ENCODE measurements around the gene CCDC149. TPM values are rescaled to one million over a fixed set of nuclear protein-coding genes. Genes with fewer than 3 reads are reported as not detected.

CCDC149 gene
- total and polyA plus RNA-seq, 4 donors, result 1.4 to 11.2 (median 3.4) TPM

DNA sequence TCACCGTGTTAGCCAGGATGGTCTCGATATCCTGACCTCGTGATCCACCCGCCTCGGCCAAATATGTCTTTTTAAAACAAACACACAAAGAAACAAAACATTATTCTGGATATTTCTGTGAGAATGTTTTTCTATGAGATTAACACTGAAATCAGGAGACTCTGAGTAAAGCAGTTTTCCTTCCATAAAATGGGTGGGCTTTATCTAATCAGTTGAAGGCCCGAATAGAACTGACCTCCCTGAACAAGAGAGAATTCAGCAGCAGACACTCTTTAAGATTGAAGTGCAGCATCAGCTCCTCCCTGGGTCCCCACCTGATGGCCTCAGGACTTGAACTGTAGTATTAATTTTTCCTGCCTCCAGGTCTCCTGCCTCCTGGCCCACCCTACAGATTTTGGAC is 139.9 kb downstream of the CCDC149 start (continued):
- no peak for TF ChIP-seq GABPA (IDR thresholded peaks at IDR 0.05 in 1 of 2, conservative IDR thresholded peaks at IDR 0.05 in 1 of 2)
- TF ChIP-seq, protein P1, sequence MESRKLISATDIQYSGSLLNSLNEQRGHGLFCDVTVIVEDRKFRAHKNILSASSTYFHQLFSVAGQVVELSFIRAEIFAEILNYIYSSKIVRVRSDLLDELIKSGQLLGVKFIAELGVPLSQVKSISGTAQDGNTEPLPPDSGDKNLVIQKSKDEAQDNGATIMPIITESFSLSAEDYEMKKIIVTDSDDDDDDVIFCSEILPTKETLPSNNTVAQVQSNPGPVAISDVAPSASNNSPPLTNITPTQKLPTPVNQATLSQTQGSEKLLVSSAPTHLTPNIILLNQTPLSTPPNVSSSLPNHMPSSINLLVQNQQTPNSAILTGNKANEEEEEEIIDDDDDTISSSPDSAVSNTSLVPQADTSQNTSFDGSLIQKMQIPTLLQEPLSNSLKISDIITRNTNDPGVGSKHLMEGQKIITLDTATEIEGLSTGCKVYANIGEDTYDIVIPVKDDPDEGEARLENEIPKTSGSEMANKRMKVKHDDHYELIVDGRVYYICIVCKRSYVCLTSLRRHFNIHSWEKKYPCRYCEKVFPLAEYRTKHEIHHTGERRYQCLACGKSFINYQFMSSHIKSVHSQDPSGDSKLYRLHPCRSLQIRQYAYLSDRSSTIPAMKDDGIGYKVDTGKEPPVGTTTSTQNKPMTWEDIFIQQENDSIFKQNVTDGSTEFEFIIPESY (IDR thresholded peaks at IDR 0.05), result no peak

DNA sequence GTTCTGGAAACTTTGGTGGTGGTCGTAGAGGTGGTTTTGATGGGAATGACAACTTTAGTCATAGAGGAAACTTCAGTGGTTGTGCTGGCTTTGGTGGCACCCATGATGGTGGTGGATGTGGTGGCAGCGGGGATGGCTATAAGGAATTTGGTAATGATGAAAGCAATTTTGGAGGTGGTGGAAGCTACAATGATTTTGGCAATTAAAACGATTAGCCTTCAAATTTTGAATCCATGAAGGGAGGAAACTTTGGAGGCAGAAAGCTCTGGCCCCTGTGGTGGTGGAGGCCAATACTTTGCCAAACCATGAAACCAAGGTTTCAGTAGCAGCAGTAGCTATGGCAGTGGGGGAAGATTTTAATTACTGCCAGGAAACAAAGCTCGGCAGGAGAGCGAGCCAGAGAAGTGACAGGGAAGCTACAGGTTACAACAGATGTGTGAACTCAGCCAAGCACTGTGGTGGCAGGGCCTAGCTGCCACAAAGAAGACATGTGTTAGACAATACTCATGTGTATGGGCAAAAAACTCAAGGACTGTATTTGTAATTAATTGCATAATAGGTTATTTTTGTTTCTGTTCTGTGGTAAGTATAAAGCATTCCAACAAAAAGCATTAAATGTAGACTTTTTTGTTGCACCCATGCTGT is 140.7 kb downstream of the CCDC149 start:
- Histone ChIP-seq H3K36me3 (ENCODE audit: control insufficient read depth in 4 of 4, insufficient read depth in 3 of 4, low read depth in 1 of 4, low read length in 3 of 4) (no peaks in the 10 kb centered on the region), H3K4me1 (ENCODE audit: control insufficient read depth in 4 of 4, insufficient read depth in 4 of 4, low read length in 3 of 4) (no peaks in the 10 kb centered on the region), H3K27me3 (ENCODE audit: control insufficient read depth in 4 of 4, insufficient read depth in 4 of 4, low read length in 3 of 4) (no peaks in the 10 kb centered on the region), H3K9ac (ENCODE audit: low read depth in 1 of 2, low read length in 2 of 2) (no peak overlapping the region), H3K9me3 (ENCODE audit: control insufficient read depth in 4 of 4, low read length in 3 of 4) (no peaks in the 10 kb centered on the region), H3K4me3 (ENCODE audit: low read depth in 1 of 3, low read length in 3 of 3) (no peak overlapping the region), H3K27ac (ENCODE audit: low read depth in 1 of 2, low read length in 2 of 2) (no peak overlapping the region)
- WGBS, result 88% methylated on average over 5 of the region's 5 CpGs
- DNase-seq (ENCODE audit: low spot score), result no peak
- TF ChIP-seq EGR1 (IDR thresholded peaks at IDR 0.05; ENCODE audit: low read depth in 2 of 2), result no peak
- TF ChIP-seq FOXA2 (IDR thresholded peaks at IDR 0.05), result no peak
- TF ChIP-seq, protein P1 (IDR thresholded peaks at IDR 0.05), result no peak
- TF ChIP-seq, protein P2, sequence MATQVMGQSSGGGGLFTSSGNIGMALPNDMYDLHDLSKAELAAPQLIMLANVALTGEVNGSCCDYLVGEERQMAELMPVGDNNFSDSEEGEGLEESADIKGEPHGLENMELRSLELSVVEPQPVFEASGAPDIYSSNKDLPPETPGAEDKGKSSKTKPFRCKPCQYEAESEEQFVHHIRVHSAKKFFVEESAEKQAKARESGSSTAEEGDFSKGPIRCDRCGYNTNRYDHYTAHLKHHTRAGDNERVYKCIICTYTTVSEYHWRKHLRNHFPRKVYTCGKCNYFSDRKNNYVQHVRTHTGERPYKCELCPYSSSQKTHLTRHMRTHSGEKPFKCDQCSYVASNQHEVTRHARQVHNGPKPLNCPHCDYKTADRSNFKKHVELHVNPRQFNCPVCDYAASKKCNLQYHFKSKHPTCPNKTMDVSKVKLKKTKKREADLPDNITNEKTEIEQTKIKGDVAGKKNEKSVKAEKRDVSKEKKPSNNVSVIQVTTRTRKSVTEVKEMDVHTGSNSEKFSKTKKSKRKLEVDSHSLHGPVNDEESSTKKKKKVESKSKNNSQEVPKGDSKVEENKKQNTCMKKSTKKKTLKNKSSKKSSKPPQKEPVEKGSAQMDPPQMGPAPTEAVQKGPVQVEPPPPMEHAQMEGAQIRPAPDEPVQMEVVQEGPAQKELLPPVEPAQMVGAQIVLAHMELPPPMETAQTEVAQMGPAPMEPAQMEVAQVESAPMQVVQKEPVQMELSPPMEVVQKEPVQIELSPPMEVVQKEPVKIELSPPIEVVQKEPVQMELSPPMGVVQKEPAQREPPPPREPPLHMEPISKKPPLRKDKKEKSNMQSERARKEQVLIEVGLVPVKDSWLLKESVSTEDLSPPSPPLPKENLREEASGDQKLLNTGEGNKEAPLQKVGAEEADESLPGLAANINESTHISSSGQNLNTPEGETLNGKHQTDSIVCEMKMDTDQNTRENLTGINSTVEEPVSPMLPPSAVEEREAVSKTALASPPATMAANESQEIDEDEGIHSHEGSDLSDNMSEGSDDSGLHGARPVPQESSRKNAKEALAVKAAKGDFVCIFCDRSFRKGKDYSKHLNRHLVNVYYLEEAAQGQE (IDR thresholded peaks at IDR 0.05), result no peak
- TF ChIP-seq, protein P3, sequence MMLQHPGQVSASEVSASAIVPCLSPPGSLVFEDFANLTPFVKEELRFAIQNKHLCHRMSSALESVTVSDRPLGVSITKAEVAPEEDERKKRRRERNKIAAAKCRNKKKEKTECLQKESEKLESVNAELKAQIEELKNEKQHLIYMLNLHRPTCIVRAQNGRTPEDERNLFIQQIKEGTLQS (IDR thresholded peaks at IDR 0.05), result no peak
- no peak for TF ChIP-seq YY1 (IDR thresholded peaks at IDR 0.05)
- TF ChIP-seq HNF4G (IDR thresholded peaks at IDR 0.05), result no peak
- TF ChIP-seq, protein P4, sequence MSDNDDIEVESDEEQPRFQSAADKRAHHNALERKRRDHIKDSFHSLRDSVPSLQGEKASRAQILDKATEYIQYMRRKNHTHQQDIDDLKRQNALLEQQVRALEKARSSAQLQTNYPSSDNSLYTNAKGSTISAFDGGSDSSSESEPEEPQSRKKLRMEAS (IDR thresholded peaks at IDR 0.05), result no peak
- no peak for TF ChIP-seq HNF4A (conservative IDR thresholded peaks at IDR 0.05)
- no peak for TF ChIP-seq RXRA (IDR thresholded peaks at IDR 0.05)
- no peak for TF ChIP-seq GABPA (IDR thresholded peaks at IDR 0.05 in 1 of 2, conservative IDR thresholded peaks at IDR 0.05 in 1 of 2)
- TF ChIP-seq, protein P5, sequence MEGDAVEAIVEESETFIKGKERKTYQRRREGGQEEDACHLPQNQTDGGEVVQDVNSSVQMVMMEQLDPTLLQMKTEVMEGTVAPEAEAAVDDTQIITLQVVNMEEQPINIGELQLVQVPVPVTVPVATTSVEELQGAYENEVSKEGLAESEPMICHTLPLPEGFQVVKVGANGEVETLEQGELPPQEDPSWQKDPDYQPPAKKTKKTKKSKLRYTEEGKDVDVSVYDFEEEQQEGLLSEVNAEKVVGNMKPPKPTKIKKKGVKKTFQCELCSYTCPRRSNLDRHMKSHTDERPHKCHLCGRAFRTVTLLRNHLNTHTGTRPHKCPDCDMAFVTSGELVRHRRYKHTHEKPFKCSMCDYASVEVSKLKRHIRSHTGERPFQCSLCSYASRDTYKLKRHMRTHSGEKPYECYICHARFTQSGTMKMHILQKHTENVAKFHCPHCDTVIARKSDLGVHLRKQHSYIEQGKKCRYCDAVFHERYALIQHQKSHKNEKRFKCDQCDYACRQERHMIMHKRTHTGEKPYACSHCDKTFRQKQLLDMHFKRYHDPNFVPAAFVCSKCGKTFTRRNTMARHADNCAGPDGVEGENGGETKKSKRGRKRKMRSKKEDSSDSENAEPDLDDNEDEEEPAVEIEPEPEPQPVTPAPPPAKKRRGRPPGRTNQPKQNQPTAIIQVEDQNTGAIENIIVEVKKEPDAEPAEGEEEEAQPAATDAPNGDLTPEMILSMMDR (IDR thresholded peaks at IDR 0.05; ENCODE audit: low read depth, low read length, missing input control), result no peak
- no peak for TF ChIP-seq NR2F2 (IDR thresholded peaks at IDR 0.05)
- no peak for TF ChIP-seq TAF1 (conservative IDR thresholded peaks at IDR 0.05)
- no peak for TF ChIP-seq FOXA1 (IDR thresholded peaks at IDR 0.05)
- no peak for TF ChIP-seq JUND (IDR thresholded peaks at IDR 0.05)
- TF ChIP-seq SP1 (IDR thresholded peaks at IDR 0.05), result no peak
- no peak for TF ChIP-seq RAD21 (IDR thresholded peaks at IDR 0.05)

All from liver (tissue), 9 donors.